WTC11 (cell line): Measurements from ENCODE around the gene GSG1L. TPM values are rescaled to one million over a fixed set of nuclear protein-coding genes. Genes with fewer than 3 reads are reported as not detected.

Experiments
- ATAC-seq: fragments of 200-7000 bp; cut with Tn5 transposase; 2 replicates; pipeline ENCODE4 v1.10.0; 2021; ENCODE audit warnings: mild to moderate bottlenecking, moderate library complexity
- CTCF ChIA-PET: fragments of 300-600 bp; sonication (Branson Sonifier 250); formaldehyde crosslinking; loops from one replicate; lab custom pipeline; 2021; ENCODE audit warnings: antibody characterized with exemption; lab: Charles Lee
- POLR2A ChIA-PET: fragments of 350-600 bp; sonication (Branson Sonifier 250); formaldehyde crosslinking; loops from one replicate; lab custom pipeline; 2021; ENCODE audit warnings: antibody characterized with exemption; lab: Charles Lee
- DNase-seq: peaks from one replicate; pipeline ENCODE4 v3.0.0; 2021; ENCODE audit warnings: low spot score
- H3K27ac Mint-ChIP-seq: 2 replicates; pipeline ENCODE4 v1.8.0; 2021; ENCODE audit warnings: mixed read lengths
- H3K27me3 Mint-ChIP-seq: 2 replicates; pipeline ENCODE4 v1.8.0; 2021; ENCODE audit warnings: low read depth, mild to moderate bottlenecking, moderate library complexity, mixed read lengths
- H3K36me3 Mint-ChIP-seq: 2 replicates; pipeline ENCODE4 v1.8.0; 2021; ENCODE audit warnings: mixed read lengths
- H3K4me1 Mint-ChIP-seq: 2 replicates; pipeline ENCODE4 v1.8.0; 2022; ENCODE audit warnings: mixed read lengths
- H3K4me3 Mint-ChIP-seq: 2 replicates; pipeline ENCODE4 v1.8.0; 2021; ENCODE audit warnings: mild to moderate bottlenecking, moderate library complexity, mixed read lengths
- H3K9me3 Mint-ChIP-seq: 2 replicates; pipeline ENCODE4 v1.8.0; 2021; ENCODE audit warnings: mixed read lengths
- CDX4 ChIP-seq: fragments of 250-450 bp; sonication (Bioruptor Pico); IDR thresholded peaks from 2 replicates; pipeline ENCODE4 v1.9.0; 2021; ENCODE audit warnings: moderate library complexity, mild to moderate bottlenecking, inconsistent platforms, borderline replicate concordance
- ETV6 ChIP-seq: sonication (generic); formaldehyde crosslinking; IDR thresholded peaks from 2 replicates; pipeline ENCODE4 v1.8.1; 2022; ENCODE audit warnings: mild to moderate bottlenecking, missing genetic modification reagents
- FOXP4 ChIP-seq: sonication (generic); formaldehyde crosslinking; IDR thresholded peaks from 2 replicates; pipeline ENCODE4 v1.8.0; 2022; ENCODE audit warnings: mild to moderate bottlenecking, missing genetic modification reagents
- GRHL2 ChIP-seq: fragments of 250-450 bp; sonication (Bioruptor Pico); IDR thresholded peaks from 2 replicates; pipeline ENCODE4 v1.8.0; 2022; ENCODE audit warnings: mild to moderate bottlenecking, moderate library complexity; ENCODE audit not compliant: insufficient replicate concordance, severe bottlenecking
- HMGXB4 ChIP-seq: sonication (generic); formaldehyde crosslinking; IDR thresholded peaks from 2 replicates; pipeline ENCODE4 v1.8.1; 2023; ENCODE audit warnings: mild to moderate bottlenecking, moderate library complexity, missing genetic modification reagents
- JAZF1 ChIP-seq: fragments of 250-450 bp; sonication (Bioruptor Pico); IDR thresholded peaks from 2 replicates; pipeline ENCODE4 v1.9.0; 2021; ENCODE audit warnings: moderate library complexity, mild to moderate bottlenecking, inconsistent platforms
- JUN ChIP-seq: sonication (generic); formaldehyde crosslinking; IDR thresholded peaks from 2 replicates; pipeline ENCODE4 v1.8.0; 2023; ENCODE audit warnings: mild to moderate bottlenecking, missing genetic modification reagents
- KAT7 ChIP-seq: sonication (generic); formaldehyde crosslinking; IDR thresholded peaks from 2 replicates; pipeline ENCODE4 v1.8.1; 2023; ENCODE audit warnings: missing genetic modification reagents, mild to moderate bottlenecking, borderline replicate concordance
- NFE2L1 ChIP-seq: sonication (generic); formaldehyde crosslinking; IDR thresholded peaks from 2 replicates; pipeline ENCODE4 v1.8.1; 2023; ENCODE audit warnings: missing genetic modification reagents
- NR3C1 ChIP-seq: sonication (generic); formaldehyde crosslinking; conservative IDR thresholded peaks from 2 replicates; pipeline ENCODE4 v1.8.1; 2023; ENCODE audit warnings: low read depth, mild to moderate bottlenecking, missing genetic modification reagents
- SMAD3 ChIP-seq: sonication (generic); formaldehyde crosslinking; IDR thresholded peaks from 2 replicates; pipeline ENCODE4 v1.8.0; 2022; ENCODE audit warnings: missing genetic modification reagents, mild to moderate bottlenecking, borderline replicate concordance
- SOX15 ChIP-seq: fragments of 250-450 bp; sonication (Bioruptor Pico); IDR thresholded peaks from 2 replicates; pipeline ENCODE4 v1.9.0; 2021; ENCODE audit warnings: mild to moderate bottlenecking
- TEAD1 ChIP-seq: sonication (generic); formaldehyde crosslinking; IDR thresholded peaks from 2 replicates; pipeline ENCODE4 v1.8.0; 2022; ENCODE audit warnings: mild to moderate bottlenecking, missing genetic modification reagents
- TP53 ChIP-seq: sonication (generic); formaldehyde crosslinking; IDR thresholded peaks from 2 replicates; pipeline ENCODE4 v1.8.1; 2023; ENCODE audit warnings: mild to moderate bottlenecking, missing genetic modification reagents
- USF1 ChIP-seq: sonication (generic); formaldehyde crosslinking; IDR thresholded peaks from 2 replicates; pipeline ENCODE4 v1.8.0; 2022; ENCODE audit warnings: mild to moderate bottlenecking, missing genetic modification reagents
- ZBTB21 ChIP-seq: sonication (generic); formaldehyde crosslinking; IDR thresholded peaks from 2 replicates; pipeline ENCODE4 v1.8.1; 2023; ENCODE audit warnings: mild to moderate bottlenecking, missing genetic modification reagents, borderline replicate concordance
- ZMAT4 ChIP-seq: fragments of 250-450 bp; sonication (Bioruptor Pico); IDR thresholded peaks from 2 replicates; pipeline ENCODE4 v1.9.0; 2021; ENCODE audit warnings: mild to moderate bottlenecking
- ZNF219 ChIP-seq: sonication (generic); formaldehyde crosslinking; IDR thresholded peaks from 2 replicates; pipeline ENCODE4 v1.8.0; 2023; ENCODE audit warnings: missing genetic modification reagents, mild to moderate bottlenecking, borderline replicate concordance
- ZNF512 ChIP-seq: sonication (generic); formaldehyde crosslinking; IDR thresholded peaks from 2 replicates; pipeline ENCODE4 v1.8.1; 2022; ENCODE audit warnings: missing genetic modification reagents, borderline replicate concordance
- total RNA-seq: library from RNA; stranded (reverse); gene quantifications from 3 replicates; pipeline ENCODE4 v1.2.3, GENCODE V29; 2021

The GSG1L gene
- total RNA-seq, 1 experiment from 2014 or later: 0.28 TPM

- TF ChIP-seq HMGXB4 (CRISPR knock-in tag) (no peak), GRHL2 (CRISPR knock-in tag) (no peak)
These were observed 135.0 kb downstream of the GSG1L start (continued) for GRCh38 chr16:27928542-27928941.

GRCh38 chr16:27927266-27927901 lies 136.1 kb downstream of the GSG1L start:
- no peak overlapping the region for H3K27ac Mint-ChIP-seq
- ChIA-PET CTCF (no interaction called here), POLR2A (no interaction called here)
- no peaks in the 10 kb centered on the region; the same call in 1 of the 2 replicates for H3K27me3 Mint-ChIP-seq
- no peak overlapping the region for H3K4me3 Mint-ChIP-seq
- H3K36me3 Mint-ChIP-seq: no peaks in the 10 kb centered on the region
- TF ChIP-seq SOX15 (CRISPR knock-in tag): no peak
- TF ChIP-seq NFE2L1: no peak
- TF ChIP-seq GRHL2 (CRISPR knock-in tag): no peak
- no peak for TF ChIP-seq ZNF512
- TF ChIP-seq TEAD1: no peak
- TF ChIP-seq JUN (CRISPR knock-in tag): no peak
- no peak for TF ChIP-seq SMAD3
- TF ChIP-seq JAZF1: no peak
- no peak for TF ChIP-seq ZBTB21 (CRISPR knock-in tag)
- TF ChIP-seq ZNF219 (CRISPR knock-in tag): no peak
- TF ChIP-seq KAT7 (CRISPR knock-in tag): no peak
- no peak for TF ChIP-seq FOXP4 (CRISPR knock-in tag)
- TF ChIP-seq ZMAT4 (CRISPR knock-in tag): no peak
- no peak for TF ChIP-seq ETV6 (CRISPR knock-in tag)
- TF ChIP-seq NR3C1 (CRISPR knock-in tag): no peak
- H3K4me1 Mint-ChIP-seq: no peaks in the 10 kb centered on the region
- no peak for DNase-seq
- no peak for ATAC-seq
- peaks cover 3% of the 10 kb centered on the region for H3K9me3 Mint-ChIP-seq

GRCh38 chr16:27925612-27926011 lies 137.9 kb downstream of the GSG1L start:
- H3K27me3 Mint-ChIP-seq: no peaks in the 10 kb centered on the region; the same call in 1 of the 2 replicates
- POLR2A ChIA-PET: no interaction called here
- no peak overlapping the region for H3K27ac Mint-ChIP-seq
- no peak for DNase-seq
- H3K4me3 Mint-ChIP-seq: no peak overlapping the region
- no peak for ATAC-seq
- TF ChIP-seq USF1 (CRISPR knock-in tag) (no peak), CDX4 (CRISPR knock-in tag) (no peak), TP53 (CRISPR knock-in tag) (no peak), ZNF219 (CRISPR knock-in tag) (no peak)
- no peaks in the 10 kb centered on the region for H3K36me3 Mint-ChIP-seq
- H3K9me3 Mint-ChIP-seq: no peaks in the 10 kb centered on the region
- CTCF ChIA-PET: no interaction called here
- H3K4me1 Mint-ChIP-seq: peaks cover 4% of the 10 kb centered on the region
